Middle frontal gyrus (tissue), 1 donor: ENCODE data around the gene PLK5.
"Not testable (repeated sequence)": the region's sequence is repeated elsewhere in the genome, so short reads cannot be mapped to it uniquely, and the experiment has no call there.

ENCODE experiments used
- DNase-seq: peaks from one replicate; pipeline ENCODE4 v3.0.0-alpha.2; 2015; ENCODE audit warnings: low spot score; ENCODE audit errors: extremely low spot score

The PLK5 gene

DNA sequence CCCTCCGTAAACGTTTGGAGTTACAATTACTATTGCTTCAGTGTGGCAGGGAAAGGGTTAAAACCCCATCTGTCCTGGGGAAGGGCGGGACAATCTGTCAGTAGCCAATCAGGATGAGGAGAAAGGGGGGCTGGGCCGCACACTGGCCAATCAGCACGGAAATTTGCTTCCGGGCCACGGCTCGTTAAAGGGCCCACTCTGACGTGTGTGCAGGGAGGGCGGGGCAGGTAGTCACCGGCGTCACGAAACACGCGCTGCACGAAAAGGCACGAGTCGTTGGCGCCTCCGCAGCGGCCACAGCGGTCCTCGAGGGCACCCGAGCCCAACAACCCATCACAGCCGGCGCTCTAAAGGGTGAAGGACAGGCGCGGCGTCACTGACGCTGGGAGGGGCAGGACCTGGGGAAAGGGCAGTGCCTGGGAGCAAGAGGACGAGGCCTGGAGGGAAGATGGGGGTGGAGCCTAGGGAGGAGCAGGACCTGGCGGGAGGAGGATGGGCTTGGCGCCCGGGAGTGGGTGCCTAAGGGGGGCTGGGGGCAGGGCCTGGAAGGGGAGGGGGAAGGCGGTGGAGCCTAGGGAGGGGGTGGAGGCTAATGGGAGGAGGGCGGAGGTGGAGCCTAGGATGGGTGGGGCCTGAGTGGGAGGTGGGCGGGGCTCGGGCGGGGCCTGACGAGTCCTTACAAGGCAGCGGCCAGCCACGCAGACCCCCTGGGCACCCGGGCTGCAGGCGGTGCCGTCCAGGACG is 15.9 kb upstream of the PLK5 start:
- peak; percentile 87 for DNase-seq

DNA sequence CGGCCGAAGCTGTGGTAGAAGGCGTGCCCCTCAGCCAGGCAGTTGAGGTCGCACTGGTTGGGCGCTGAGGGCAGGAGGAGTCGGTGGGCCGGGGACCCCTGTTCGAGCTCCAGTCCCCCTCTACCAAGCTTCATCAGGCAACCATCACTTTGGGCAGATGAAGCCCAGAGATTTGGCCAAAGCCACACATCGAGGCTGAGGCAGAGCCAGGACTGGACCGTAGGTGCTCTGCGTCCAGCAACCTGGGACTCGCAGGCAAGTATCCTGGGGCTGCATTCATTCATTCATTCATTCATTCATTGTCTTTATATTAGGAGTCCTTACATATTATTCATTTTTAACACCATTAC is 15.4 kb upstream of the PLK5 start:
- no peak for DNase-seq

DNA sequence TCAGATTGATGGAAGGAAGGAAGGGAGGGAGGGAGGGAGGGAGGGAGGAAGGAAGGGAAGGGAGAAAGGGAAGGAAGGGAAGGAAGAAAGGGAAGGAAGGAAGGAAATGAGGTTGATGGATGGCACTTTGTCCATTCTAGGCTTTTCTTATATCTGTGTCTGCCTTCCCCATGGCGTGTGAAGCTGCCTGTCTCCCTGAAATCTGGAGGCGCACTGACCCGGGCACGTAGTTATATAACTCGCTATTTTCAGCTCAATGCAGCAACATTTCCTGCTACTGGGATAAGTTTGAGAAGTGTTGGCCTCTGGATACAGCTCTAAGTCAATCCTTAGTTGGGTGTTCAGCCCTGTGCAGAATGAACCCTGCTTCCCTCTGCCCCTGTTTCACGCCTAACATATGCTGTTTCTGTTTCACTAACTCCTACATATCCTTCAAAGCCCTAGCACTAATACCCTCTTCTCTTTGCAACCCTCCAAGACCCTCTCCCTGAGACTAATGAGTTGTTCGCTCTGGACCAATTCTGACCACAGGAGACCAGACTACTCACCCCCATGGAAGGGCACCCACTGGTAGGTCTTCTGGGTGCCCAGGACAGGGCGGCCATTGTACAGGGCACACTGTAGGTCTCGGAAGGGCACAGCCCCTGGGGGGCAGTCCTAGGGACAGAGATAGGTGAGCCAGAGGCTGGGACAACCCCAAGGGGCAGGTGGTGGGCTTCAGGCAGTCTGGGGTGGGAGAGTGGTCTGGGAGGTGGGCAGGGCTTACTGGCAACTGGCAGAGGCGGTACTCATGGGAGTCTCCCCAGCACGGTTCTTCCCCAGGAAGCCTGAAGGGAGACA is 14.1 kb upstream of the PLK5 start:
- DNase-seq = no peak

DNA sequence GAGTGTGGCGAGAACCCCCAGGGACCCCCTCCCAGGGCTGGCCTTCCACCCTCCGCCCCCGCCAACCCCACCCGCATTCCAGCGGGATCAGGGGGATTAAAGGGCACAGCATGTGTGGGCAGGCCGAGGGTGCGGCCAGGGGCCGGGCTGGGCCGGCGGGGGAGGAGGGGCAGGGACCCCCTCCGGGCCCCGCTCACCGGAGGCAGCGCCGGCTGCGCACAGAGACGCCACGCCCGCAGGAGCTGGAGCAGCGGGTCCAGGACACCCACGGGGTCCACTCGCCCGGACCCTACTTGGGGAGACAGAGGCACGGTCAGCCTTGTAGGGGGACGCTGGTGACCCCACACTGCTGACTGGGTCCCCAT is 13.5 kb upstream of the PLK5 start:
- DNase-seq = no peak

DNA sequence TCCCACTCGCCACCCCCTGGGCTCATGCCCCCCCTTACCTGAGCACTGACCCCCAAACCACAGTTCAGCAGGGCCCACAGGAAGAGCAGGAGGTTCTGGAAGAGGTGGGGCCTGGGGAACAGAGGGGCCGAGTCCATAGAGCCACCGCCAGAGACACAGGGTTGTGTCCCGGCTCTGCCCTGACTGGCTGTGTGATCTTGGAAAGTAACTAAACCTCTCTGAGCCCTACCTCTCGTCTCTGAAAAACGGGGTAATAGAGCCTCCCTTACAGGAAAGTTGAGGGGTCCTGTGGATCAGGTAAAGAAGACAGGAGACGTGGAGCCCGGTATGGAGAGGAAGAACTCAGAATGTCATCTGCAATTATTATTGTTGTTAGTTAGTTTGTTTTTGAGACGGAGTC is 13.1 kb upstream of the PLK5 start:
- DNase-seq = no peak

DNA sequence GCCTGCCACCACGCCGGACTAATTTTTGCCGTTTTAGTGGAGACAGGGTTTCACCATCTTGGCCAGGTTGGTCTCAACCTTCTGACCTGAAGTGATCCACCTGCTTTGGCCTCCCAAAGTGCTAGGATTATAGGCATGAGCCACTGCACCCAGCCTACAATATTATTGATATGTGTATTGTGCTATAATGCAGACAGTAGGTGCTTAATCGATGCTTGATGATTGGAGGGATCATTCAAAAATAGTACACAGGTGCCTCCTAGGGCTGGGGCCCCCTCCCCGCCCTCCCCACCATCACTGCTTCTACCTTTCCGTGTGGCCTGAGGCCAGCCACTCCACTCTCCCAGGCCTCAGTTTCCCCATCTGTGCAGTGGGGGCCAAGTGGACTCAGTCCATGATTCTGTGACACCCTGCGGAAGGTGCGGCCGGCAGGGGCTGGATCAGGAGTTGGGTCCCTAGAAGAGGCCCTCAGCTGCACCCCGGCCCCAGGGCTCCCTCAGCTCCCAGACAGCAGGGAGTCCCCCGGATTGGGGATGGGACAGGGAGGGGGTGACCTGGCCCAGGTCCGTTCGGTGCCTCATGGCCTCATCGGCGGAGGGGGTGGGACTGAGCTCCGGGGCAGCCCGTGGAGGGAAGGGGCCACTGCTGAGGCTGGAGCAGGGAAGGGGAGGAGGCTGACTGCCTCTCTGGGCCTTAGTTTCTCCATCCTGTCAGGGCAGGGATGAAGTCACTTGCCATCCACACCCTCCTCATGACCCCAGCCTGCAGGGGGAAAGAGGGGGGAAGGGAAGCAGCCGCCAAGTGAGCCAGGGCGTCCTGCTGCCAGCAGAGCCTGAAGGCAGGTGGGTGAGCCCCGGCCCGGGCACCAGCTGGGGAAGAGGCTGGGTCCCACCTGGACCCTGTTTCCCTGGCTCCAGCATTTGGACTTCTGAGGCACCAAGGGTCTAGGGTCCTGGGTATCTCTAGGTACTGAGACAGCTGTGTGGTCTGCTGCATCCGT is 12.3 kb upstream of the PLK5 start:
- no peak for DNase-seq

DNA sequence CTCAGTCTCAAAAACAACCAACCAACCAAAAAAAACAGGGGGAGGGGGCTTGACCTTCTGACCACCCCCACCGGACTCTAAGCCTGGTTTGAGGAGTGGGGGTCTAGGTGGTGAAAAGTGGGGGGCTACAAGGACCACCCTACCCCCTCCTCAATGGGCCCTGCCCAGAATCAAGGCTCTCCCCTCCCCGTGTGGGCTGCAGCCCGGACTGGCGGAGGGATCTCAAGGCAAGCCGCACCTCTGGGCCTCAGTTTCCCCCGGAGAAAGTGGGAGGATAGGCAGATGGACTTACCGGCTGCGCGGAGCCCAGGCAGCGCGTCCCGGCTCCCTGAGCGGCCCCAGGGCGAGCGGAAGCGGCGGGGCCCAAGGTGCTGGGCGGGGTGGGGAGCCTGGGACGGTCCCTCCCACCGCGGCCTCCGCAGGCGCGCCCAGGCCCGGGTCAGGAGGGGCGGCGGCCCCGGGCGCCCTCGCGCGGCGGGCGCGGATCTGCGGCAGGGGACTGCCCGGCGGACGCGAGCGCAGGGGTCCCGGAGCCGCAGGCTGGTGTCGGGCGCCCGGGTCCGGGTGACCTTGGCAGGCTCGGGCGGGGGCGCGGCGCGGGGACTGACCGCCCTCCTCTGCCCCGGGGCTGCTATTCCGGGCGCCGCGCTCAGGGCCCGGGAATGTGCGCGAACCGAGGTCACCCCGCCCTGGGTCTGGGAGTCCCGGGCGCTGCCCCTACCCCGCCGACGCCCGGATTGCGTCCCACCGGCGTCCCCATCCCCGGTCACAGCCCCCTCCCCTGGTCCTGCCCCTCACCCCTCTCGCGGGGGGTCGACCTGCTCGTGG is 11.0 kb upstream of the PLK5 start, which contains the start of gene ADAMTSL5:
ADAMTSL5 (minus strand) TSS at position 349 of the 828 bp plus-strand sequence. CDS start 2,076 bp downstream, outside the sequence.
- no peak for DNase-seq

DNA sequence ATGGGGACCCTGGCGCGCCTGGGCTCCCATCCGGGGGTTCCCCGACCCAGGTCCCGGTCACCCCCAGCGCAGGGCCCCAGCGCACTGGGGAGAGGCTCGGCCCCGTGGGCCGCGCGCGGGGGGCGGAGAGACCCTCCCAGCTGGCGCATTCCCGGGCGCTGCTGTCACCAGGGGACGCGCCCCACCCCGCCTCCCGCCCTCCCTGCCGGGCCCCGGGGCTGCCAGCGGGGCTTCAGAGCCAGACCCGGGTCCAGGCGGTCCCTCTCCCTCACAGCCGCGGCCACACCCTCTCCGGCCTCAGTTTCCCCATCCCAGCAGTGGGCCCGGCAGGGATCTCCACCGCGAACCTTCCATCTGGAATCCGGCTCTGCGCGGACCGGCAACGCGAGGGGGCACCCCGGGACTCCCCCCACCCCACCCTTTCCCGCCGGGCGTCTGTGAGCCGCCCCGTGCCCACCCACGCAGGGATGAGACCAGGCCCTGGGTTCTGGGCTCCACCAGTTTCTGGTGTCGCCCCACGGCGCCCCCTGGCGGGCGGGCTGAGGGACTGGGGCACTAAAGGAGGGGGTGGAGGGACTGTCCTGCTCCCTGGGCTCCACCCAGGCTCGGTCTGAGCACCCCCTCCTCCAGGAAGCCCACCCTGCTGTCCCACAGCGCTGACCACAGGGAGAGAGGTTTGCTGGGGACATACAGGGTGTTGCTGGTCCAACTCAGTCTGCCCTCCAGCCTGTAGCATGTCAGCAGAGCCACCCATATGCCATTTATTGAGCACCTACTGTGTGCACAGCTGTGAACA is 10.2 kb upstream of the PLK5 start:
- DNase-seq = no peak

DNA sequence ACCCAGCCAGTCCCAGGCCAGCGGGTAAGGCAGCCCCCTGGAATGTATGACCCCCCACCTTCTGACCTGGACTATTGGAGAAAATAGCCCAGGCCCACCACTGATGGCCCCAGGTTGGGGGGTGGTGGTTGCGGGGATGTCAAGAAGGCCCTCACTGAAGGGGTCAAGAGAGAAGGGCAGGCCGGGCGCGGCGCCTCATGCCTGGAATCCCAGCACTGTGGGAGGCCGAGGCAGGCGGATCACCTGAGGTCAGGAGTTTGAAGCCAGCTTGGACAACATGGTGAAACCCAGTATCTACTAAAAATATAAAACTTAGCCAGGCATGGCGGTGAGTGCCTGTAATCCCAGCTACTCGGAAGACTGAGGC is 9.6 kb upstream of the PLK5 start:
- DNase-seq = no peak

DNA sequence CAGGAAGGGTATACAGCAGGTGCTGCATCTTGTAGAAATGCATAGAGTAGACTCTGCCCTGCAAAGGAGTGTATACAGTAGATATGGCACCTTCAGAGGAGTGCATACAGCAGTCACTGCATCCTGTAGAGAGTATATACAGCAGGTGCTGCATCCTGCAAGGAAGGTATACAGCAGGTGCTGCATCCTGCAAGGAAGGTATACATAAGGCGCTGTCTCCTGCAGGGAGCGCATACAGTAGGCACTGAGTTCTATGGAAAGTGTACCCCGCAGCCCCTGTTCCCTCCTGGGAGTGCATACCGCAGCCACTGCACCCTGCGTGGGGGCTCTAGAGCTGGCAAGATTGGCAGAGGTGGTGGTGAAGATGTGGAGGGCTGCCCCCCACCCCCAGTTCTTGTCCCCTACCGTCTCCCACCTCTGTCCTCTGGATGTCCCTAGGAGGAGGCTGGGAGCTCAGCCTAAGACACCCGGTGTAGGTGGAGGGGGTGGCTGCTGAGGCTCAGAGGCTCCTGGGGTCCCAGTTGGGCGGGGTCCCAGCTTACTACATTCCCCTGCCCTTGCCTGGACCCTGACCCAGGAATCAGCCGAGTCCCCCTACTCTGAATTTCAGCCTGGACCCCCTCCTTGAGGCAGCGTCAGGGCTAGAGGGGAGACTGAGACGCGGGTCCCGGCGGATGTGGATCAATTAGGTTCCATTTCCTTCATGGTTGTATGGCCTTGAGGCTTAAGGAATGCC is 8.7 kb upstream of the PLK5 start:
- DNase-seq = no peak

DNA sequence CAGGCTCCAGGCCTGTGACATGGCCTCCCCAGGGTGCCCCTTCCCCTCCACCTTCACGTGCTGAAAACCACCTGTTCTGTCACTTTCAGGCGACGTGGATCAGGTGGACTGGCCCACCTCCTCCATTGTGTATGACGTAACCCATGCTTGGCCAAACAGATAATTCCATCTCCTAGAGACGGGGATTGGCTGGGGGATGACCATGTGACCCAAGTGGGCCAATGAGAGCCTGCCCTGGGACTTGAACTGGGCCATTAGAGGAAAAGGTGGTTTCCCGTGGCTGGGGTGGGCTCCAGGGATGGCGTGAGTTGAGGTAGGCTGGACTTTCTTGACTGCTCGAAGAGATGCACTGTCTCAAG is 7.5 kb upstream of the PLK5 start:
- no peak for DNase-seq

DNA sequence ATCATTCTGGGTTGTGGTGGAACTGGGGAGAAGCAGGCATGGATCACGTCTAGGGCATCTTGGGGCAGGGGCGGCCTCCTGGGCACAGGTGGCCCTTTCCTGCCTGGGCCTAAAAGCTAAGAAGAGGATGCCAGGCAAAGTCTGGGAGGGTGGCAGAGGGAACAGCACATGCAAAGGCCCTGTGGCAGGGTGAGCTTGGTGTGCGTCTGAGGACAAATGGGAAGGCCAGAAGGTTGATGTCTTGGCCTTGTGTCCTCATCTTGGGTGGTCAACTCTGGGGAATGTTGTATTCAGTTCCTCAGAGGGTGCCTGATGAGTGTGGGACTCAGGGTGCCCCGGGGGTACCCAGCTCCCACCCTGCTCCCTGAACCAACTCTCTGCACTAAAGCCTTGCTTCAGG is 5.4 kb upstream of the PLK5 start:
- DNase-seq = no peak

DNA sequence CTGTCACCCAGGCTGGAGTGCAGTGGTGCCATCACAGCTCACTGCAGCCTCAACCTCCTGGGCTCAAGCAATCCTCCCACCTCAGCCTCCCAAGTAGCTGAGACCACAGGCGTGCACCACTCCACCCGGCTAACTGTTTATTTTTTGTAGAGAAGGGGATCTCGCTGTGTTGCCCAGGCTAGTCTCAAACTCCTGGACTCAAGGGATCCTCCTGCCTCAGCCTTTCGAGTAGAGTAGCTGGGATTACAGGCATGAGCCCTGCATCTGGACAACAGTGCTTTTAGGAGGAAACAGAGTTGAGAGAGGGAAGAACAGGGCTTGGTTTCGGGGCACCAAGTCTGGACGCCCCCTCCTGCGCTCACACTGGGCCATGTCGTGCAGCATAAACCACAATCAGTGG is 4.1 kb upstream of the PLK5 start:
- not testable (repeated sequence) for DNase-seq

DNA sequence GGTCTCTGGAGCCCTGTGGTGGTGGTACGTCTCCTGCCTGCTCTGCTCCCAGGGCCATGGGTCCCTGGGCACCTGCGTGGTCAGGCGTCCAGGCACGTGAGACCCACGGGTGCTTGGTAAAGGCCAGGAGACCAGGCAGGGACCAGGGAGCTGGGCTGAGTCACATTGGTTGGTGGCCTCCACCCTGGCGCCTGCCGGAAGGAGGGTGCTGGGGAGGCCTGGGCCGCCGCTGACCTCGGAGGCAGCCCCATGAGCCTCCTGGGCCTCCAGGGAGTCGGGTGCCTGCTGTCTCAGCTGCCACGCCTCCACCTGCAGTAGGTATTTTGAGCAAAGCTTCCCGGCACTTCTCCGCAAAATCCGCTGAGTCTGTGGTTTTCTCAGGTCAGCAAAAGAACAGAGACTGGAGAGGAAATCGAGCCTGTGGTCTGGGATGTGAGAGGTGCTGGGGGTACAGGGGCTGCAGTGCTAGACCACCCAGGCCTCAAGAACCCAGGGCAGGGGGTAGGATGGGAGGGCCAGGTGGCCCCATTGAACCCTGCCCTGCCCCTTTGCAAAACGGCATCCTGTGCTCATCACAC is 3.6 kb upstream of the PLK5 start:
- no peak for DNase-seq

DNA sequence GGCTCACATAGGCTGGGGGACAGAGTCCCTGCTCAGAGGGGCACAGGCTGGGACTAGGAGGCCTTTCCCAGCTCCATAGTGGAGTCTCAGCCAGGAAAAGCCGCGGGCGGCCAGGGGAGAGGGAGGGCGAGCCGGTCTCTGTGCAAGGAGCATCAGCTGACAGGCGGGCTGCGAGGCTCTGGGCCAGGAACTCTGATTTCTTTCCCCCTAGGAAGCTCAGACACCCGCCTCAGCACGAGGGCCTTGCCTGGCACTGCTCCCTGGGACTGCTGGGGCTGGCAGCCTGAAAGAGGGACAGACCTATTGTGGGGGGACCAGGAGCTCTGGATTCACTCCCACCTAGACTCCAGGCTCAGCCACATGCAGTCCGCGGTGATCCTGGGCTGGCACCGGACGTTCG is 2.2 kb upstream of the PLK5 start:
- DNase-seq = peak; percentile 13

DNA sequence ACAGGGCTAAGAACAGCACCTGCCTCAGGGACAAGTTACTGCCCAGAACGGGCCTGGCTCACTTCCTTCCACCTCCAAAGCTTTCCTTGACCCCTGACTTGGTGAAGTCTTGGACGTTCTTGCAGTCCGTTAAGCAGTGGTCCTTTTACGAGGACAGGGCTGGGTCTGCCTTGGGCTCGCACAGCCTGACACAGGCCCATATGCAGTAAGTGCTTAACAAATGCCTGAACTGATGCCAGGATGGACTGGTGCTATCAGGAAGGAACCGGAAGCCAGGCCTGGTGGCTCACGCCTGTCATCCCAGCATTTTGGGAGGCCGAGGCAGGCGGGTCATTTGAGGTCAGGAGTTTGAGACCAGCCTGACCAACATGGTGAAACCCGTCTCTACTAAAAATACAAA is 1.8 kb upstream of the PLK5 start:
- no peak for DNase-seq

DNA sequence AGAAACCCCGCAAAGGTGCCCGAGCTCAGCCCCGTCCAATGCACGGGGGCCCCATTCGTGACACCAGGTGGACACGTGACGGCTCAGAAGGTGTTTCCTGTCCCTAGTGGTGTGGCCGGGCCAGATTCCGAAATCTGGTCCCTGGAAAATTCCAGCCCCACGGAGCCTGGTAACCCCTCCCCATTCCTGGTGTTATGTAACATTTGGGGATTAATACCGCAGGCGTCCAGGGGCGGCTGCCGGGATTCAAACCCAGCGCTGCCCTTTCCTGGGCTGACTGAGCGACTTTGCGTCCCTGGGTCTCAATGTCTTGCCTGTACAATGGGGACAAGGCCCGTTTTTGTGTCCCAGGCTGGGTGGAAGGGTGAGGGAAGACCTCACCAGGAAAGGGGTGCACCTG is 1.0 kb upstream of the PLK5 start:
- no peak for DNase-seq

DNA sequence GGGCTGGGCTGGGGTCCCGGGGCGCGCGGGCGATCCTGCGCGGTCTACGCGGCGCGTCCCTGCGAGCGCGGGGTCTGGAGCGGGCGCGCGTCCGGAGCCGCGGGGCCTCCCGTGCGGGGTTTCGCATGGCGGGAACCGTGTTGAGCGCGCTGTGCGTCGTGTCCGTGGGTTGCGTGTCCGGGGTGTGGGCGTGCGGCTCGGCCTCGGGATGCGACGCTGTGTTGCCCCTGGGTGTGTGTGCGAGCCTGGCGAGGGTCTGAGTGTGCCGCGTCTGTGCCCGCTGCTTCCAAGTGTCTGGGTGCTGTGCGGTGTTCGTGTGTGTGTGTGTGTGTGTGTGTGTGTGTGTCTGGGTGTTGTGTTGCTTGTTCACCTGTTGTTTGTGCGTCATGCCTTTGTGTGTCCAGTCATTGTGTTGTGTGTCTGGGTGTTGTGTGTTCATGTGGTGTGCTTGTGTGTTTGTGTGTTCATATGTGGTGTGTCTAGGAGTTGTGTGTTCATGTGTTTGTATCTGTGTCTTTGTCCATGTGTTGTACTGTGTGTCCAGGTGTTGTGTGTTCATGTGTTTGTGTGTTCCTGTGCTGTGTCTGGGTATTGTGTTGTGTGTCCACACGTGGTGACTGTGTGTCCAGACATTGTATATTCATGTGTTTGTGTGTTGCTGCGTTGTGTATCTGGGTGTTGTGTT is 552 bp downstream of the PLK5 start:
- DNase-seq = no peak

DNA sequence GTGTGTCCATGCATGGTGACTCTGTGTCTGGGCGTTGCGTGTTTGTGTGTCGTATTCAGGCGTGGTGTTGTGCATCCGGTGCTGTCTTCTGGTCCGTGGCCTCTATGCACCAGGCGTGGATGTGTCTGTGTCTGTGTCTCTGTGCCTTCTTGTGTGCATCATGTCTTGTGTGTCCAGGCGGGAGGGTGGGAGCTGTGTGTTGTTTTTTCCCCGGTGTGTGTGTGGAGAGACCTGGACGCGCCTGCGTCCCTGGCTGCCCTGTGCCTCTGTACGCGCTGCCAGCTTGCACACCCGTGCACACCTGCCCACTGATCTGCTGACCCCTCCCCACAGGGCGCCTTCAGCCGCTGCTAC is 1.1 kb downstream of the PLK5 start:
- DNase-seq = no peak
